Muscle of leg (tissue), 11 donors: ENCODE measurements around the gene ITK. TPM values are rescaled to one million over a fixed set of nuclear protein-coding genes. Genes with fewer than 3 reads are reported as not detected.
"Not testable (repeated sequence)": the region's sequence is repeated elsewhere in the genome, so short reads cannot be mapped to it uniquely, and the experiment has no call there.

Source experiments
- DNase-seq: peaks from one replicate; pipeline ENCODE4 v3.0.0; 2013
- H3K27ac ChIP-seq: one replicate; pipeline ENCODE4 v1.5.1; 2013; ENCODE audit warnings: mild to moderate bottlenecking, low read length, control low read depth
- H3K27me3 ChIP-seq: one replicate; pipeline ENCODE4 v1.6.1; 2013; ENCODE audit warnings: low read length; ENCODE audit not compliant: control insufficient read depth, insufficient read depth
- H3K36me3 ChIP-seq: one replicate; pipeline ENCODE4 v1.6.1; 2013; ENCODE audit warnings: low read length; ENCODE audit not compliant: control insufficient read depth, insufficient read depth
- H3K4me1 ChIP-seq: one replicate; pipeline ENCODE4 v1.6.1; 2013; ENCODE audit warnings: low read length; ENCODE audit not compliant: control insufficient read depth, insufficient read depth
- H3K4me3 ChIP-seq: one replicate; pipeline ENCODE4 v1.5.1; 2013; ENCODE audit warnings: low read length, control low read depth
- H3K9me3 ChIP-seq: replicated peaks from 2 replicates; pipeline ENCODE4 v1.6.1; 2013; ENCODE audit warnings: low read depth, low read length; ENCODE audit not compliant: control insufficient read depth
- WGBS: methylation state at CpG from one replicate; pipeline ENCODE4 v1.1.5; 2013; ENCODE audit warnings: missing lambda C conversion rate; ENCODE audit not compliant: insufficient coverage; 5-methylcytosine and 5-hydroxymethylcytosine counted together
- polyA plus RNA-seq, 8 donors: library from polyadenylated mRNA; unstranded; fragments of 120-200 nt; gene quantifications; one replicate each; pipeline versions ENCODE4 v1.2.1 to v1.2.3, GENCODE V29; 2013; ENCODE audit warnings: inconsistent platforms in 1 of 8, low replicate concordance in 1 of 8; ENCODE audit not compliant: insufficient read length in 8 of 8, insufficient read depth in 1 of 8
- total RNA-seq: library from RNA; stranded (reverse); fragments of 120-200 nt; gene quantifications from one replicate; pipeline ENCODE4 v1.2.4, GENCODE V29; 2013

Gene ITK
- total and polyA plus RNA-seq, 9 donors: 0.08 to 0.54 (median 0.21) TPM

- Histone ChIP-seq H3K27me3 (no peaks in the 10 kb centered on the region), H3K36me3 (no peaks in the 10 kb centered on the region), H3K4me3 (no peak overlapping the region), H3K4me1 (no peaks in the 10 kb centered on the region), H3K27ac (no peak overlapping the region), H3K9me3 (no peaks in the 10 kb centered on the region)
- 88% methylated on average over 2 of the region's 5 CpGs for WGBS
- DNase-seq: no peak
These were observed 41.3 kb downstream of the ITK start for GRCh38 chr5:157221959-157222358.

GRCh38 chr5:157222506-157223230 is 42.0 kb downstream of the ITK start:
- Histone ChIP-seq H3K9me3 (no peaks in the 10 kb centered on the region), H3K36me3 (no peaks in the 10 kb centered on the region), H3K27ac (no peak overlapping the region), H3K4me1 (no peaks in the 10 kb centered on the region), H3K4me3 (no peak overlapping the region), H3K27me3 (no peaks in the 10 kb centered on the region)
- 76% methylated on average over 4 of the region's 10 CpGs for WGBS
- no peak for DNase-seq

DNA sequence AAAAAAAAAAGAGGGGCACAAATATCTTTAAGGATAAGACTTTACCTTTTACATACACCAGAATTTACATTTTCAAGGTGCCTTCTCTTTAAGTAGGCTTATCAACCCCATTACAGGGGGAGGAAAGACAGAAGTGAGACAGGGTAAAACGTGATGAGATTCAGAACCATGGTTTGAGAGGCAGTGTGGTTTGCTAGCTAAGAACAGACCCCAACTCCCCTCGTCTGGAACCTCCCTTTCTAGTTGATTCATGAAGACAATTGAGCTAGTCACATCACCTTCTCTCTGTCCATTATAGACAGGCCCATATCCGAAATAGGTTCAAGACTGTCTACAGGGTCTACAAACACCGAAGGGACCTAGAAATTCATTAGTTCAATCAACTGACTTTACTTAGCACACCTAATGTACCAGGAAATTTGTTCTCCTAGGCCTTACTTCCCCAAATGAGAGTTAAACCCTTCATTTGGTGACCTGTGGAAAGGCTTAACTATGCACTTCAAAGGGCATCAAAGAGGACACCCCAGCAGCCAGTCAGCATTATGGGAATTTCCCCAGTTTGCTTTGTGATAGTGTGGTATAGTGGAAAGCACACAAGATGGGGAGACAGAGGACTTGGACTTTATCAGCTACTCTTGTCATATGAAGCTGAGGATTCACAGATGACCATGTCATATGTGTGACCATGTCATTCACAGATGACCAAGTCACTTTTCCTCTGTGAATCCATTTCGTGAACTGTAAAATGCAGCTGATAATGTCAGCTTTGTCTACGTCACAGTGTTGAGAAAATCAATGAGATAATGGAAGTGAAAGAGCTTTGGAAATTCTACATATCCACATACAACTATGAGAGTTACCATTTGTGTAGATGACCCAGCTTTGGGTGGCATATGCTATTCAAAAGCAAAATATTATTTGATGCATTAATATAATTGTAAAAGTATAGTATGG is 45.1 kb downstream of the ITK start:
- Histone ChIP-seq H3K9me3 (no peaks in the 10 kb centered on the region), H3K27ac (no peak overlapping the region), H3K27me3 (no peaks in the 10 kb centered on the region), H3K36me3 (no peaks in the 10 kb centered on the region), H3K4me1 (no peaks in the 10 kb centered on the region), H3K4me3 (no peak overlapping the region)
- no peak for DNase-seq
- 81% methylated on average over 3 of the region's 6 CpGs for WGBS

DNA sequence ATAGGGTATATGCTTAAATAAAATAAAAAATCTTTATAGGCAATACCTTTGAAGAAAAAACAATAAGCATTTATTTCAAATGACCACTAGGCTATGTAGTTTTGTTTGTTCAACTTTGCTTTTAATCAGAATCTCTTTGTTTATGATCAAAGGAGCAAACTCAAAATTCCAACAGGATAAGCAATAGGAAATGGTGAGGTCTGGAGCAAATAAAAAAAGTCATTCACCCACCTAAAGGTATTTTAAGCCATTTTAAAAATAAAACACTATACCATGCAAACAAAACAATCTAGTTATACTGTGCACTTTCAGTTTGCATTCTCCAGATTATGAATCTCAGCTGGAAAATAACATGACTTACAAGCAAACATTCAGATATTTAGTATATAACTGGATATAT is 50.0 kb downstream of the ITK start:
- DNase-seq: no peak
- no peaks in the 10 kb centered on the region for H3K4me1 ChIP-seq
- no peak overlapping the region for H3K27ac ChIP-seq
- H3K4me3 ChIP-seq: no peak overlapping the region
- H3K27me3 ChIP-seq: no peaks in the 10 kb centered on the region
- H3K36me3 ChIP-seq: no peaks in the 10 kb centered on the region
- H3K9me3 ChIP-seq: no peaks in the 10 kb centered on the region

GRCh38 chr5:157232706-157233105 is 52.1 kb downstream of the ITK start:
- WGBS: 67% methylated on average over 3 of the region's 6 CpGs
- no peak for DNase-seq
- no peaks in the 10 kb centered on the region for H3K4me1 ChIP-seq
- H3K27me3 ChIP-seq: no peaks in the 10 kb centered on the region
- H3K9me3 ChIP-seq: no peaks in the 10 kb centered on the region
- H3K36me3 ChIP-seq: no peaks in the 10 kb centered on the region
- H3K4me3 ChIP-seq: no peak overlapping the region
- H3K27ac ChIP-seq: no peak overlapping the region

- DNase-seq: no peak
- no peaks in the 10 kb centered on the region for H3K27me3 ChIP-seq
- H3K4me3 ChIP-seq: no peak overlapping the region
- no CpG with 5 or more reads among the region's 3 CpGs for WGBS
- no peaks in the 10 kb centered on the region for H3K36me3 ChIP-seq
- H3K4me1 ChIP-seq: no peaks in the 10 kb centered on the region
- no peak overlapping the region for H3K27ac ChIP-seq
- H3K9me3 ChIP-seq: no peaks in the 10 kb centered on the region
These were observed 52.9 kb downstream of the ITK start for GRCh38 chr5:157233515-157233914.

DNA sequence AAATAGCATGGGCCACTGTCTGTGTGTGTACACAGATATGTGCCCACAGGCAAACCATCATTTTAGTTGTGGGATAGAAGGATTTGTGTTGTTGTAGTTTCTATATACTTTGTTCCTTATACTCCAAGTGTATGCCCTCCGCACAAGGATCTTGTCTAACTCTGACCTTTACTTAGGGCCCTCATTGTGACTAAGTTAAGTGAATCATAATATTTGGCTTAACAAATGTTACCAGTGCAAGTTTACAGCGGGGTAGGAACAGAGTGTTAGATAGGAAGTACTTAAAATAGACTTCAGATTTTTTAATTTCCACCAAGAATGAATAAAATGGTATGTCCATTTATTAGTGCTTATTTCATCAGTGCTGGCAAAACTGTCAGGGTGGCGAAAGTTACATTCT is 55.8 kb downstream of the ITK start:
- Histone ChIP-seq H3K36me3 (no peaks in the 10 kb centered on the region), H3K4me1 (no peaks in the 10 kb centered on the region), H3K27ac (no peak overlapping the region), H3K27me3 (no peaks in the 10 kb centered on the region), H3K9me3 (no peaks in the 10 kb centered on the region), H3K4me3 (no peak overlapping the region)
- no CpG with 5 or more reads among the region's 3 CpGs for WGBS
- no peak for DNase-seq

GRCh38 chr5:157241483-157241882 is 60.8 kb downstream of the ITK start:
- 83% methylated on average over 3 of the region's 4 CpGs for WGBS
- no peak overlapping the region for H3K4me3 ChIP-seq
- no peaks in the 10 kb centered on the region for H3K36me3 ChIP-seq
- no peaks in the 10 kb centered on the region for H3K27me3 ChIP-seq
- DNase-seq: no peak
- no peaks in the 10 kb centered on the region for H3K9me3 ChIP-seq
- H3K4me1 ChIP-seq: no peaks in the 10 kb centered on the region
- H3K27ac ChIP-seq: no peak overlapping the region

DNA sequence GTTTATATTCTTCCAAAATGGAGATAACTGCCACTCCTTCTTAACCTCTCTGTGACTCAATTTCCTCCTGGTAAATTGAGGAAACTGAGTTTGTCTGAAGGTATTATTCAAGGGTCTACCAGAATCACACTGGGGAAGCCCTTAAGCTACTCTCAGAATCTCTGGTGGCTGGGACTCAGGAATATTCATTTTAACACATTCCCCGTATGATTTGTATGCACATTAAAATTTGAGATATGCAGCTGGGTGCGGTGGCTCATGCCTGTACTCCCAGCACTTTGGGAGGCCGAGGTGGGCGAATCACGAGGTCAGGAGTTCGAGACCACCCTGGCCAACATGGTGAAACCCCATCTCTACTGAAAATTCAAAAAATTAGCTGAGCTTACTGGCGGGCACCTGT is 64.1 kb downstream of the ITK start:
- H3K36me3 ChIP-seq, H3K27me3 ChIP-seq, H3K4me1 ChIP-seq, H3K27ac ChIP-seq, DNase-seq, H3K9me3 ChIP-seq, H3K4me3 ChIP-seq: not testable (repeated sequence)
- 80% methylated on average over 5 of the region's 7 CpGs for WGBS

DNA sequence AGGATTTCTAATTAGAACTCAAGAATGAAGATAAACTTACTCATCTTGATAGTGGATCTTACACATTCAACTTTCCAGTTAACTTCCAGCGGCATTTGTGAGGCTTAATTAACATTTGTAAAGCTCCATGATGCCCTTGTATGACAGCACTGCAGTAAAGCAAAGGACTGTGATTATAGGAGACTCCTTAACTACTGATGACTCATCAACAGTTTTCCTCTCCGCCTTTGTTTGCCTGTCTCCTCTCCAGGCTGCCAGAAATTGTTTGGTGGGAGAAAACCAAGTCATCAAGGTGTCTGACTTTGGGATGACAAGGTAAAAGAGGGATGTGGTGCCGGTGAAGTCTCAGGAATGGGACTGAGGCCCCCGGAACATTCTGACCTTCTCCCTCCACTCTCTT is 64.8 kb downstream of the ITK start:
- no CpG with 5 or more reads among the region's 4 CpGs for WGBS
- H3K4me3 ChIP-seq: no peak overlapping the region

More for the DNA sequence above, 64.8 kb downstream of the ITK start:
- Histone ChIP-seq H3K9me3 (no peaks in the 10 kb centered on the region), H3K27me3 (no peaks in the 10 kb centered on the region), H3K36me3 (no peaks in the 10 kb centered on the region), H3K4me1 (no peaks in the 10 kb centered on the region), H3K27ac (no peak overlapping the region)
- no peak for DNase-seq
